Adrenal gland (tissue), 5 donors: ENCODE results near the gene IFNAR1.

Experiments
- POLR2A ChIP-seq, 2 donors: fragments of 450-650 bp; IDR thresholded peaks; one replicate each; pipeline ENCODE4 v1.6.1; 2017; ENCODE audit warnings: antibody characterized with exemption in 2 of 2, mild to moderate bottlenecking in 2 of 2, moderate library complexity in 1 of 2
- TF ChIP-seq, protein P1 (sequence below), 6 experiments: fragments of 450-650 bp in 4 of 6; fragments of 200-600 bp in 2 of 6; sonication (generic) in 1 of 6; IDR thresholded peaks; 1 replicate in 5 of 6; 2 replicates in 1 of 6; pipeline versions ENCODE4 v1.5.1 to v1.8.0; 2016 to 2021; ENCODE audit warnings: antibody characterized with exemption in 6 of 6, mild to moderate bottlenecking in 2 of 6, moderate library complexity in 1 of 6
- donor health status: DM: no; HTN: no; CAD: no.

DNA sequence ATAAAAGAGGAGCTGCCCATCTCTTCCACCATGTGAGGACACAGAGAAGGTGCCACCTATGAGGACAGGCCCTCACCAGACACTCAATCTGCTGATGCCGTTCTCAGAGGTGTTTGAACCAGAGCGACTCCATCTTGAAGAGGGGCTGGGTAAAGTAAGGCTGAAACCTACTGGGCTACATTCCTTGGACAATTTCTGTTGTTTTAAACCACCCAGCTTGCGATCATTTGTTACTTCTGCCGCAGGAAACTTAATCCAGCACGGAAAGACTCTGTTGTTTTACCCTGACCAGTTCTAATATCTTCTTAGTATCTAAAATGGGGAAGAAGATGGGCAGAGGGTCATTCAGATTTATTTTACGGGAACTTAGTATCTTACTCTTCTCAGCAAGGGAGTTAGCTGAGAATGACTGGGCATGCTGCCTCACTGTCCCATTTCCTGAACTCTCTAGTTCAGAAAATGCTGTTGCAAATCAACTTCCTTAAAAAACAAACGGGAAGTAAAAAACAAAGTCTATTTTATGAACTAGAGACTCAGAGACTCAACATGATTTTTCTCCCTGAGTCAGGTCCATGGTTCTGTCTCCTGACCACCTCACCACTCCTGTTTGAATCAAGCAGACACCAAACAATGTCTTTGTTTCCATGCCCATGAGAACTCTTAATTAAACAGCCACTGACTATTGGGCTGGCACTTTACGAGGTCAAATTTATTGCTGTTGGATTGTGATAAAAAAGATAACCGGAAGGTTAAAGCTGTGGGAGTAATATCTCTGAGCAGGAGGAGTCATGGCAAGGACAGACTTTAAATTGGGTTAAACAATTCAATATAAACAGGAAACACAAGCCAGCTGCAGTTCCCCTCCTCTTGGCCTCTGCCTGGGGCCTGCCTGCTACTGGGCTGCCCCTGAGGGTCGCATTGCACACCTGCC, 23.8 kb upstream of the IFNAR1 start:
- TF ChIP-seq POLR2A (IDR thresholded peaks at IDR 0.05): no peak
- TF ChIP-seq, protein P1, sequence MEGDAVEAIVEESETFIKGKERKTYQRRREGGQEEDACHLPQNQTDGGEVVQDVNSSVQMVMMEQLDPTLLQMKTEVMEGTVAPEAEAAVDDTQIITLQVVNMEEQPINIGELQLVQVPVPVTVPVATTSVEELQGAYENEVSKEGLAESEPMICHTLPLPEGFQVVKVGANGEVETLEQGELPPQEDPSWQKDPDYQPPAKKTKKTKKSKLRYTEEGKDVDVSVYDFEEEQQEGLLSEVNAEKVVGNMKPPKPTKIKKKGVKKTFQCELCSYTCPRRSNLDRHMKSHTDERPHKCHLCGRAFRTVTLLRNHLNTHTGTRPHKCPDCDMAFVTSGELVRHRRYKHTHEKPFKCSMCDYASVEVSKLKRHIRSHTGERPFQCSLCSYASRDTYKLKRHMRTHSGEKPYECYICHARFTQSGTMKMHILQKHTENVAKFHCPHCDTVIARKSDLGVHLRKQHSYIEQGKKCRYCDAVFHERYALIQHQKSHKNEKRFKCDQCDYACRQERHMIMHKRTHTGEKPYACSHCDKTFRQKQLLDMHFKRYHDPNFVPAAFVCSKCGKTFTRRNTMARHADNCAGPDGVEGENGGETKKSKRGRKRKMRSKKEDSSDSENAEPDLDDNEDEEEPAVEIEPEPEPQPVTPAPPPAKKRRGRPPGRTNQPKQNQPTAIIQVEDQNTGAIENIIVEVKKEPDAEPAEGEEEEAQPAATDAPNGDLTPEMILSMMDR (IDR thresholded peaks at IDR 0.05): no peak
